Fibroblast of skin of back (primary cell): ENCODE data around the gene AS3MT.

Experiments used
- DNase-seq: peaks from one replicate; pipeline ENCODE4 v3.0.0-alpha.2; 2013

The AS3MT gene

GRCh38 chr10:102856758-102857424 lies 12.4 kb upstream of the AS3MT start:
- no peak for DNase-seq

- DNase-seq: no peak
These were observed 9.4 kb upstream of the AS3MT start for GRCh38 chr10:102859911-102860310.

GRCh38 chr10:102863660-102864059 lies 5.6 kb upstream of the AS3MT start:
- no peak for DNase-seq

- no peak for DNase-seq
These were observed 3.6 kb upstream of the AS3MT start for GRCh38 chr10:102865620-102866019.

- DNase-seq: peak; percentile 23
These were observed 386 bp upstream of the AS3MT start for GRCh38 chr10:102868911-102869257.

- DNase-seq: no peak
These were observed 951 bp downstream of the AS3MT start for GRCh38 chr10:102870221-102870620.

- DNase-seq: peak; percentile 20
These were observed 2.9 kb downstream of the AS3MT start for GRCh38 chr10:102872163-102872562.

GRCh38 chr10:102876747-102877153 lies 7.5 kb downstream of the AS3MT start:
- DNase-seq: no peak

- DNase-seq: no peak
These were observed 9.4 kb downstream of the AS3MT start for GRCh38 chr10:102878629-102879028.

- no peak for DNase-seq
These were observed 11.0 kb downstream of the AS3MT start for GRCh38 chr10:102880256-102880655.

- DNase-seq: no peak
These were observed 18.8 kb downstream of the AS3MT start for GRCh38 chr10:102888048-102888447.

- DNase-seq: no peak
These were observed 25.4 kb downstream of the AS3MT start for GRCh38 chr10:102894466-102895213.

GRCh38 chr10:102900006-102900405 lies 30.7 kb downstream of the AS3MT start:
- DNase-seq: no peak

GRCh38 chr10:102904346-102904745 lies 35.1 kb downstream of the AS3MT start:
- no peak for DNase-seq

GRCh38 chr10:102906507-102906906 lies 37.2 kb downstream of the AS3MT start:
- DNase-seq: no peak

GRCh38 chr10:102914781-102915180 lies 45.5 kb downstream of the AS3MT start:
- no peak for DNase-seq

GRCh38 chr10:102916173-102916572 lies 46.9 kb downstream of the AS3MT start:
- DNase-seq: no peak

- peak; percentile 62 for DNase-seq
These were observed 48.2 kb downstream of the AS3MT start for GRCh38 chr10:102917314-102917961.

GRCh38 chr10:102917962-102918816 lies 48.9 kb downstream of the AS3MT start, which contains the start of gene CNNM2:
TSS of gene CNNM2 (plus strand) at chr10:102918294. CDS start at chr10:102918481, 187 bp downstream.
- peak; percentile 100 for DNase-seq

- peak; percentile 17 for DNase-seq
These were observed 49.6 kb downstream of the AS3MT start for GRCh38 chr10:102918817-102919245.

GRCh38 chr10:102919246-102919959 lies 50.1 kb downstream of the AS3MT start:
- peak; percentile 11 for DNase-seq
